WI38 (cell line): ENCODE results near the gene NDUFA1.
"Not testable (repeated sequence)": the region's sequence is repeated elsewhere in the genome, so short reads cannot be mapped to it uniquely, and the experiment has no call there.

Experiments used
- H3K4me3 ChIP-seq: 2 replicates; pipeline ENCODE4 v1.5.1; 2011; ENCODE audit warnings: low read depth, mild to moderate bottlenecking, control low read depth, low read length
- CTCF ChIP-seq: IDR thresholded peaks from 2 replicates; pipeline ENCODE4 v1.5.1; 2012; ENCODE audit warnings: low read depth, mild to moderate bottlenecking, control low read depth, low read length

NDUFA1 gene

DNA sequence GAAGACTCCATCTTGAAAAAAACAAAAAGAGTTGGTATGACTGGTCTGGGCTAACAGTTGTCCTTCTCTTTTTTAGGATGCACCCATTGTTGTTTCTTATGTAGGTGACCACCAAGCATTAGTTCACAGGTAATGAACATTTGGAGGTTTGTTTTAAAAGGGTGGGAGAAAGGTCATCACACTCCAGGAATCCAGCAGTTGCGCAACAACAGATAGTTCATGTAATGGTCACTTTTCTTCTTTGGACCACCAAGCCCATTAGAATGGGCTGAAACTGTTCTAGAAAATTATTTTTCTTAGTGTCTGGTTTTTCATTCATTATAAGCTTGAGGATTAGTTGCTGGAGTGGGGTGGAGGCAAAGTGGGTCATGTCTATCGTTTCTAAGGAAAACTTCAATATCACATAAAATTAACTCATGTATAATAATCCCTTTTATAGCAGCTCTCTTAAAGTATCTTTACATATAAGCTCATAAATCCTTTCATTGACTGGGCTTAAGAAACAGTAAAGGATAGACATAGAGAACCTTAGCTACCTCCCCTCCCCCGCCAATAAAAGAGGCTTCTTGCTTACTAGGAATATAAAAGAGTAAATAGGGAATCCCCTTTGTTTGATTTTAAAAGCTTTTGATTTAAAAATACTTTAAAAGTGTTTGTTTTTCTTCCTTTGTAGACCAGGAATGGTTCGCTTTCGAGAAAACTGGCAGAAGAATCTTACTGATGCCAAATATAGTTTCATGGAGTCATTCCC, 48.4 kb downstream of the NDUFA1 start:
- no peak for TF ChIP-seq CTCF
- H3K4me3 ChIP-seq, result no peak overlapping the region

DNA sequence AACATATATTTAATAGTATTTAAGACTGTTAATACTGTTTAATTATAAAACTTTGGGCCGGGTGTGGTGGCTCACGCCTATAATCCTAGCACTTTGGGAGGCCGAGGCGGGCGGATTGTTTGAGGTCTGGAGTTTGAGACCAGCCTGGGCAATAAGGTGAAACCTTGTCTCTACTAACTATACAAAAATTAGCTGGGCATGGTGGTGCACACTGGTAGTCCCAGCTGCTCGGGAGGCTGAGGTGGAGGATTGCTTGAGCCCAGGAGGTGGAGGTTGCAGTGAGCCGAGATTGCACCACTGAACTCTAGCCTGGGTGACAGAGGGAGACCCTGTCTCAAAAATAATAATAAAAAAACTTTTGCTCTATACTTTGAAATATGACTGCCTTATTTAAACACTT, 50.8 kb downstream of the NDUFA1 start:
- H3K4me3 ChIP-seq, result not testable (repeated sequence)
